Measurements from ENCODE around the gene BOLA3.
"Not testable (repeated sequence)": the region's sequence is repeated elsewhere in the genome, so short reads cannot be mapped to it uniquely, and the experiment has no call there.

Gene BOLA3, protein sequence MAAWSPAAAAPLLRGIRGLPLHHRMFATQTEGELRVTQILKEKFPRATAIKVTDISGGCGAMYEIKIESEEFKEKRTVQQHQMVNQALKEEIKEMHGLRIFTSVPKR

DNA sequence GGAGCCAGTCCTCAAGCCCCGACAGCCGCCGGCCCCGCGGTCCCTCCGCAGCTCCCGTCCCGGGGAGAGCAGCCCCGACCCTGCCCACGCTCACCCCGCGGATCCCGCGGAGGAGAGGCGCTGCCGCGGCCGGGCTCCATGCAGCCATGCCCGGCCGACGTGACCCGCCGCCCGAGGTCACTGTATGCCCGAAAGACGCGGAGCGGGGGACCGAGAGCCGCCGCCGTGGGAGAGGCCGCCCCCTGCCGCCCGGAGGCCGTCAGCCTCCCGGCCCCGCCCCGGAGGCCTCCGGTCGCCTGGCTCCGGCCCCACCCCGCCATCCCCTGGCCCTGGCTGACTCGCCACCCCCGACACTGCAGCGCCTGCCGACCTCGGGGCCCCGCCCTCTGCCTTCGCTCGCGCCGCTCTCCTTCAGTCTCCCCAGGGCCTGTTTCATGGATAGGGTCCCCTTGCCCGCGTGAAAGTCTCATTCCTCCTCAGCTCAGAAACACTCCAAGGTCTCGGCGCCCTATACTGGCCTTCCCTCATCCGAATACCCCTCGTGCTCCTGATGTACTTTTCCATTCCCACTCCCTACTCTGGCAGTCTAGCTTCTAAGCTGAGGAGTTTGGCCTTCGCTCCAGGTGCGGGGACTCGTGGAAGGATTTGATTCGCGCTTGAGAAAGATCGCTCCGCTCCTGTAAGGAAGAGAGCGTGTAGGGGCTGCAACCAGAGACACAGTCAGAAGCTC lies at the start of gene BOLA3:
TSS of gene BOLA3 (minus strand) at position 186 of the 730 bp plus-strand sequence. CDS start at position 148, 38 bp downstream.
- peak; percentile 35 for DNase-seq

DNA sequence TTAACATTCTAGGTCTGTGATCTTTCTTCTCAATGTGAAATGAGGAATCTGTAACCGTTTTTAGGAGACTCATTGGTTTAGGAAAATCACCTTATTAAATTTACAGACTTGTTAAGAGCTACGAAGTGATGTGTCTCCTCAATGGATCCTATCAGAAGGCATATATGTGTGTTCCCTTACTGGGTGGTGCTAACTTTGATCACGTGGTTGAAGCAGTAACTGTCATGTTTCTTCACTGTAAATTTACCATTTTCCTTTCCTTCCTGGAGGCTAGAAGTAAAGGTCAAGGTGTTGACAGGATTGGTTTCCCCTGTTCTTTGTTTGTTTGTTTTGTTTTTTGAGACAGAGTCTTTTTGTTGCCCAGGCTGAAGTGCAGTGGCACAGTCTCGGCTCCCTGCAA lies 49.3 kb upstream of the BOLA3 start:
- DNase-seq, result no peak

DNA sequence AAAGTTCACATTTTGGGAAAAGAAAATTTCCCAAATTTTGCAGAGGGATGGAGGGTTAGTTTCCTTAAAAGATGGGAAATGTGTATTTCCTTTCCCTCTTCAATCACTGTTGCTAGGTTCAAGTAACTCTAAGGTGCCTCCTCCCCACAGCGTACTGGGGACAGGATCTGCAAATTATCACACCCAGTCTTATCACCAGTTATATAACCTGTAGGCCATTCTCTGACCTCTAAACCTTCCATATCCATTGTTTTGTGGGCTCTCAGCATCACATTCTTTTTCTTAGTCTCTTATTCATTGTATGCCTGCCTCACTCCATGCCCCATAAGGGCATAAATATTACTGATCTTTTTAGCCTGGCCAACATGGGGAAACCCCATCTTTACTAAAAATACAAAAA lies 47.1 kb upstream of the BOLA3 start:
- DNase-seq, result no peak

DNA sequence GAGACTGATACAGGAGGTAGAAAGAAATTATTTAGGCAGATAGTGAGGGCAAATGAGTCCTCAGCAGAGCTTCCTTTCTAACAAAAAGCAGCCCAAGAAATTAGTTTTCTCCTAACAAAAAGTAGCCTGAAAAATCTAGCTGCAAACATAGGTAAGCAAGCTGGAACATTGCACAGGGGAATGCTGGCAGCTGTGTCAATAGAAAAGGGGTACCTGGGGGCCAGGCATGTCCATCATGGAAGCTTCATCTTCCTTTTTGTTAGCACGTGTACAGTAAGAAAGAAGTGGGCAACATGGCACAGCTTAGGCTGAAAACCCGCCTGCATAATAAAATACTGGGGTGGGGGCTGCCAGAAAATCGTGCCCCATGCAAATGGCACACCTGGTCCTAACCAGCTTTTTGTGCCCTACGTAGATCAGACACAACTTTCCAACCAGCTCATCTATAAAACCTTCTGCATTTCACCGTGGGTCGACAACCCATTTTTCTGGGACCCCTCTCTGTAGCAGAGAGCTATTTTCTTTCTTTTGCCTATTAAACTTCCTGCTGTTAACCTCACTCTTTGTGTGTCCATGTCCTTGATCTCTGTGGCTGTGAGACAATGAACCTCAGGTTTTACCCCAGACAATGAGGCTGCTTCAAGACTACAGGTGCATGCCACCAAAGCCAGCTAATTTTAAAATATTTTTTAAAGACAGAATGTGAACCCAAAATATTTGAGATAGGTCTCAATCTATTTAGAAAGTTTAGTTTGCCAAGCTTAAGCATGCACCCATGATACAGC lies 44.1 kb upstream of the BOLA3 start:
- DNase-seq, result no peak

DNA sequence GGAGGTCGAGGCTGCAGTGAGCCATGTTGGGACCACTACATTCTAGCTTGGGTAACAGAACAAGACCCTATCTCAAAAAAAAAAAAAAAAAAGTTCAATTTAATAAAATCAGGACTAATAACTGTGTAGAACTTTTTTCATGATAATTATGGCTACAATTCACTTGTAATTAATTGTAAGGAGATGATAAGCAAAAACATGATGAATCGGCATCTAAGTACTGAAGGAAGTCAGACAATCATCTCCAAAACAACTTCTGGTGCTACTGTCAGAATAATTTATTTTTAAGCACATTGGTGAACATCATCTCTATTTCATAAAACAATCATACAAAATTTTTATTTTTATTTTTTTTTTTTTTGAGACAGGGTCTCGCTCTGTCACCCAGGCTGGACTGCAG lies 41.0 kb upstream of the BOLA3 start:
- no peak for DNase-seq

DNA sequence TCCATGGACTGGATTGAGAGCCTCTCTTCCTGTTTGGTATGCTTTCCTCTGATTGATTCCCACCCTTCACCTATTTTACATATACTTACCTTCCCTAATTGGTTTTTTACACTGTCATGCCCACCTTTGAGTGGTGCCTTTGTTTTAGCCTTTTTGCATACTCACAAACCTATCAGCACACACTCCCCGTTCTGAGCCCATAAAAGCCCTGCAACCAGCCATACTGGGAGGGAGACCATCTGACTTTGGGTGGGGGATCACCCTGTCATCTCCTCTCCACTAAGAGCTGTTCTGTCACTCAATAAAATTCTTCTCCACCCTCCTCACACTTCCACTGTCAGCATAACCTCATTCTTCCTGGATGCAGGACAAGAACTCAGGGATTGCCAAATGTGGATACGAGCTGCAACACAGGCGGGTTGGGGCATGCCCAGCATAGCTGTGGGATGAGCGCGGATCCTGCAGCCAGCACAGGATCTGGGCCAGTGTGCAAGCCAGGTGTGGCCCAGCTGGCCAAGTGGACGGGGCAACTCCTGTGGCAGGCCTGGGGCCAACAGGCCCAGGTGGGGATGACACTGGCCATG lies 40.4 kb upstream of the BOLA3 start:
- no peak for DNase-seq

DNA sequence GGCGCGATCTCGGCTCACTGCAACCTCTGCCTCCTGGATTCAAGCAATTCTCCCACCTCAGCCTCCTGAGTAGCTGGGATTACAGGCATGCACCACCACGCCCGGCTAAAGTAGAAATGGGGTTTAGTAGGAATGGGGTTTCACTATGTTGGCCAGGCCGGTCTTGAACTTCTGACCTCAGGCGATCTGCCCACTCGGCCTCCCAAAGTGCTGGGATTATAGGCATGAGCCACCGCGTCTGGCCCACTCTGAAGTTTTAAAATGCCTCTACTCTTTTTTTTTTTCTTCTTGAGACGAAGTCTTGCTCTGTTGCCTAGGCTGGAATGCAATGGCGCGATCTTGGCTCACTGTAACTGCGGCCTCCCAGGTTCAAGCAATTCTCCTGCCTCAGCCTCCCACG lies 39.0 kb upstream of the BOLA3 start:
- not testable (repeated sequence) for DNase-seq

DNA sequence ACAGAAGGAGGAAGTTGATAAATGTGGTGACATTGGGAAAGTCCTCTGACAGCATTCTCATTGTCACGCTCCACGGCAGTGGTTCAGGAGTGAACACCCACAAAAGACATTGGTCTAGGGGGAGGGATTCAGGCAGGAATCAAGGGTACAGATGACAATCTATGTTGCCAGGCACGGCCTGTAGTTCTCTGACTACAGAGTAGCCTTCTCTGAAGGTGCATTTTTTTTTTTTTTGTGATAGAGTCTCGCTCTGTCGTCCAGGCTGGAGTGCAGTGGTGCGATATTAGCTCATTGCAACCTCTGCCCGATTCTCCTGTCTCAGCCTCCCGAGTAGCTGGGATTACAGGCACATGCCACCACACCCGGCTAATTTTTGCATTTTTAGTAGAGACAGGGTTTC lies 38.3 kb upstream of the BOLA3 start:
- no peak for DNase-seq

DNA sequence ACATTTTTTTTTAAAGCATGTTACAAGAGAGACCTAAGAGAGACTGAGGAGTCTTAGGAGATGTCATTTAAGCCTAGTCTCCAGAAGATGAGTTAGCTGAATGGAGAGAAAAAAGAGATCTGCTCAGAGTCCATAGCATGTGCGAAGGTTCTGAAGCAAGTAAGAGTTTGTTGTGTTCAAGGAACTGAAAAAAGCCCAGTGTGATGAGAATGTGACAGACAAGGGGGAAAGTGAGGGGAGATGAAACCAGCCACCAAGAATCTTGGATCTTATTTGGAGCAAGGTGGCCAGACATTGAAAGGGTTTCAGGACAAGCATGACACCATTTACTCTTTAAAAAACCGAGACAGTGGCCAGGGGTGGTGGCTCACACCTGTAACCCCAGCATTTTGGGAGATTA lies 36.2 kb upstream of the BOLA3 start:
- no peak for DNase-seq

DNA sequence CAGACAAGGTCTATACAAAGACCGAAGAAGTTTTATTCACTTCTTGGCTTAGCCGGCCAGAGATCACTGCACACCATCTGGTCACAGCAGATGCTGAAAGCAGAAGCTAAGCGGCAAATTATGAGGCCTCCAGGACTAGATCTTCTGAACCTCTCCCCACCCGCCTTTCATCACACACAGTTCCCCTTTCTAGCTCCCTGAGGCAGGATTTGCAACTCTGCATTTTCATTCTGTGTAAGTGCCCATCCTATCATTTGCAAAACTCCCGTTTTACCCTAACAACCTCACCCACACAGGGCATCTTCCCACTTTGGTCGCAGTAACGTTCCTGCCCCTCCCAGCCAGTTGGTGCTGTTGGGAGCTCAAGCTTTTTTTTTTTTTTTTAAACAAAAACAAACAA lies 34.0 kb upstream of the BOLA3 start:
- peak; percentile 85 for DNase-seq

DNA sequence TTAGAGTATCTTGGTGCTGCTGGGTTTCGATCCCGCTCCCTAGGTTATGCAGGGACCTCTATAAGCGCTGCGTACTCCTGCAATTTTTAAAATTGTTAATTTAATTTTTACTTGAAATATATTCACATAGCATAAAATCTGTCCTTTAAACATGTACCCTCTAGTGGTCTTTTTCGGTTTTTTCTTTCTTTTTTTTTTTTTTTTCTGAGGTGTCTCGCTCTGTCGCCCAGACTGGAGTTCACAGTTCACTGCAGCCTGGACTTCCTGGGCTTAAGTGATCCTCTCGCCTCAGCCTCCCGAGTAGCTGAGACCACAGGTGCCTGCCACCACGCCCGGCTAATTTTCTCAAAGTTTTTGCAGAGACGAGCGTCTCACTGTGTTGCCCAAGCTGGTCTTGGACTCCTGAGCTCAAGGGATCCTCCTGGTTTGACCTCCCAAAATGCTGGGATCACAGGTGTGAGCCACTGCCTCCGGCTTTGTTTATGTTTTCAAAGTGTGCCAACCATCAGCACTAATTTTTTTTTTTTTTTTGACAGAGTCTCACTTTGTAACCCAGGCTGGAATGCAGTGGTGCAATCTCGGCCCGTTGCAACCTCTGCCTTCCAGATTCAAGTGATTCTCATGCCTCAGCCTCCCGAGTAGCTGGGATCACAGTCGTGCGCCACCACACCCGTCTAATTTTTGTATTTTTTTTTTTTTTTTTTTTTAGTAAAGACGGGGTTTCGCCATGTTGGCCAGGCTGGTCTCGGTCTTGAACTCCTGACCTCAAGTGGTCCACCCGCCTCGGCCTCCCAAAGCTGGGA lies 31.6 kb upstream of the BOLA3 start:
- no peak for DNase-seq

DNA sequence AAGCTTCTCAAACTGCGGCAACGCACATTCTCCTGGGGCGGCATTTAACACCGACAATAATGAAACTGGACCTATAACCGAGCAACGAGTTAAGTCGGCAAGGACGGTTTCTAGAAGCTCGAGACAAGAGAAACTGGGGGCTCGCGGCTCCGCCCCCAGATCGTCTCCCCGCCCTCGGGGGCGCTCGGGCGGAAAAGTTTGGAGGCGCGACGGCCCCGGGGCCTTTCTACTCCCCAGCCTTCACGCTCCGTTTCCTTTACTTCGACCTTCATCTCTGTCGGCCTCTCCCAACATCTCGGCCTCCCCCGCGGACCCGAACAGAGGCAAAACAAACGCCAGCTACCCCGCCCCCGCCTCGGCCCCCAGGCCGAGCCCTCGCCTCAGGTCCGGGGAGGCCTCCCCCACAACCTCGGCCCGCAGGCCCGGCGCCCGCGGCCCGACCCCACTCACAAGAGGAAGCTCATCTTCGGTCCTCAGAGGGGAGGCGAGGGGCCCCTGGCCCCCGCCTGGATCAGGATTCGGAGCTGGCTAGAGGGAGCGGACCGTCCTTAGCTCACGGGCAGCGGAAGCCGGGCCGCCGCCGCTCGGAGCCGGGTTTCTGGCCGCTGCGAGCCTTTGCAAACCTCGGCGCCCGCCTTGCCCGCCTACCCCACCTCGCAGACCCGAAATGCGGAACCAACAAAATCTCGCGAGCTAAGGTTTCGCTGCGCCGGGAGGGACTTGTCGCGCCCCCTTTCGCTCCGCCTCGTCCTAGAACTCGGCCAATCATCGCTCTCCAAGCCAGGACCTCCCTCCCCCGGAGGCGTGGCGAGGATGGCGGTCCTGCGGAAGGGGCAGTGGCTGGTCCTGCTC lies 30.7 kb upstream of the BOLA3 start, which contains the start of gene MOB1A:
TSS of gene MOB1A (minus strand) at position 669 of the 852 bp plus-strand sequence. CDS start at position 464, 205 bp downstream.
- peak; percentile 89 for DNase-seq

DNA sequence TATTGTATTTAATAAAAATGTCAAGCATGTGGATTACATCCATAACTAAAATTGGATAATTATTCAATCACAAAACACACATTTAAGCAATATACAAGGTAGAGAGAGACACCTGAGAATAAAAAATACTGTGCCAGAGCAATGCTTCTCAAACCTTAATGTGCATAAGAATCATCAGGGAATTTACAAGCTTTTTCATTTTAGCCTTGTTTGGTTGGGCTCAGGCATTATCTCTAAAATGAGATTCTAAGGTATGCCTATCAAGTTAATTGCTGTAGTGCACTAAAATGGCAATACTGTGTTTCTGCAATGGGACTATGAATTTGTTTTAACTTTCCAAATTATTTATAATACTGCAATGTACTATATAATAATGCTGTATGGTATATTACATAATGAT lies 30.0 kb upstream of the BOLA3 start:
- DNase-seq, result no peak

DNA sequence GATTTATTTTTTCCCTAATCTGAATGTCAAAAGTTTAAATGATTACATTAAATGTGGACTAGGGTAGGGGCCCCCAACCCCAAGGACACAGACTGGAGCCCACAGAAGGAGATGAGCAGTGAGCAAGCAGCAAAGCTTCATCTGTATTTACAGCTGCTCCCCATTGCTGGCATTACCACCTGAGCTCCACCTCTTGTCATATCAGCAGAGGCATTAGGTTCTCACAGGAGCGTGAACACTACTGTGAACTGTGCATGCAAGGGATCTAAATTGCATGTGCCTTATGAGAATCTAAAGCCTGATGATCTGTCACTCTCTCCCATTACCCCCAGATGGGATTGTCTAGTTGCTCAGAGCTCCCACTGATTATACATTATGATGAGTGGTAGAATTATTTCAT lies 27.2 kb upstream of the BOLA3 start:
- no peak for DNase-seq

DNA sequence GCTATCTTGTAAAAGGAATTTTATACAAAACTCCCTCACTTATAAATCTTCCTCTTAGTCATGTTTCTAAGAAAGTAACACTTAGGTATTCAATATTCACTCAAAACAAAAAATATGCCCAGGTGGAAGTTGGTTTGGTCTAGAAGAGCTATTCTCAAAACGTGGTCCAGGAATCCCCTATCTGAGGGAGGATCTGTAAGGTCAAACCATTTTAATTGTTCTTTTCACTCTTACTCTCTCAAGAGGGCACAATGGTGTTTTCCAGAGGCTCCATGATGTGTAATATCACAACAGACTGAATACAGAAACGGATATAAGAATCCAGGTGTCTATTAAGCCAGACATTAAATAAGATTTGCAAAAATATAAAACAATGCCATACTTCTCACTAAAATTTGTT lies 21.0 kb upstream of the BOLA3 start:
- DNase-seq, result no peak

DNA sequence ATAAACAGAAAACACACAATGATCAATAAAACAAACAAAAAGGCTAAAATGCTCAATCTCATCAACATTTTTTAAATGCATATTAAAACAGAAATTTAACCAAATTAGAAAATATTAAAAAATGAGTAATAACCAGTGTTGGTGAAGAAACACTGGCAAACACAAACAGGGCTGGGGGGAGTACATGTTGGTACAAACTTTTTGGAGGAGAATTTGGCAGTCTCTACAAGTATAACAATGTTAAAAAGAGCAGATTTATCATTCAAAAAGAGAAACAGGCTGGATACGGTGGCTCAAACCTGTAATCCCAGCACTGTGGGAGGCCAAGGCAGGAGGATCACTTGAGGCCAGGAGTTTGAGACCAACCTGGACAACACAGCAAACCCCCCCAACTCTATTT lies 17.0 kb upstream of the BOLA3 start:
- no peak for DNase-seq

DNA sequence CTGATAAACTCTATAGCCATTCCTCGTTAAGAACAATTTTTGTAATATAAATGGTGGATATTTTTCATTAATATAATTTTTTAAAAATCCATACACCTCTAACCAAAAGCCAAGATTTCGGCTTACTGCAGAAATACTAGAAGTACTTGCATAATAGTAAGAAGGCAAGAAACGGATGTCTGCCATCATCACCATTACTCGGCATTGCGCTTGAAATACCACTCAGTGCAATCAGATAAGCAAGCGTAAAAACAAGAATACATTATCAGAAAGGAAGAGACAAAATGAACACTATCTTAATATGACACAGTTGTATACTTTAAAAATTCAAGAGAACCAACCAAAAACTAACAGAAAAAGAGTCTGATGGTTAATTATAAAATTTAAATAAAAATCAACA lies 15.2 kb upstream of the BOLA3 start:
- no peak for DNase-seq

DNA sequence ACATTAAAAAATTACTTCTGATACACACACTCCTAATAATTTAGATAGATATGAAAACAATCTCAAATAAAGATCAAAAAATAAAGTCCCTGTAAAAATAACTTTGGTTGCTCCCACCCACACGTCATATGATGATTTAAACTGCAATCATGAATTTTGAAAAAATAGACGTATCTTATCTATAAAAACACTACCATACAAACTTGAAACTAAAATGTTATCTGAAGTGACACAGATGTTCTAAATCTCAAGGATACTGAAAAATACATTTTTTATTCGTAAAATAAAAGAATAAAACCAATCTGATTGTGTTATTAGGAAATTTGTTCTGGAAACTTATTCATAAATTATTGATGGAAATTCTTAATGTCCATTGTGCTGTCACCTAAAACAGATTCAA lies 8.1 kb upstream of the BOLA3 start:
- no peak for DNase-seq

DNA sequence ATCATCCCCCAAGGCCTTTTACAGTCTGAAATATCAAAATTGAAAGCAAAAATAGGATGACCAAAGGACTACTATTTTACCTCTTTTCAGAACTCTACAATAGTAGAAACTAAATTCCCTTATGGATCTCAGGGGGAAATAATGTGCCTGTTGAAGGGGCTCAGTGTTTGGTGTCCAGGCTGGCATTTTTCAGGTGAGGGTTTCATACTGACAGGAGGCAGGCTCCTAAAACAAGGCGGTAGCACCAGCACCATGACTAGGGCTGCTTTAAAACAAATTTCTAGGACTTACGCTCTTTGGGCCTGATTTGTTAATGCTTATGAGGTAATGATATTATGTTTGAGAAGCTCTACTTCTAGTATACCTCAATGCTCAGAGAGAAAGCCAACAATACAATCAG lies 5.2 kb upstream of the BOLA3 start:
- no peak for DNase-seq

DNA sequence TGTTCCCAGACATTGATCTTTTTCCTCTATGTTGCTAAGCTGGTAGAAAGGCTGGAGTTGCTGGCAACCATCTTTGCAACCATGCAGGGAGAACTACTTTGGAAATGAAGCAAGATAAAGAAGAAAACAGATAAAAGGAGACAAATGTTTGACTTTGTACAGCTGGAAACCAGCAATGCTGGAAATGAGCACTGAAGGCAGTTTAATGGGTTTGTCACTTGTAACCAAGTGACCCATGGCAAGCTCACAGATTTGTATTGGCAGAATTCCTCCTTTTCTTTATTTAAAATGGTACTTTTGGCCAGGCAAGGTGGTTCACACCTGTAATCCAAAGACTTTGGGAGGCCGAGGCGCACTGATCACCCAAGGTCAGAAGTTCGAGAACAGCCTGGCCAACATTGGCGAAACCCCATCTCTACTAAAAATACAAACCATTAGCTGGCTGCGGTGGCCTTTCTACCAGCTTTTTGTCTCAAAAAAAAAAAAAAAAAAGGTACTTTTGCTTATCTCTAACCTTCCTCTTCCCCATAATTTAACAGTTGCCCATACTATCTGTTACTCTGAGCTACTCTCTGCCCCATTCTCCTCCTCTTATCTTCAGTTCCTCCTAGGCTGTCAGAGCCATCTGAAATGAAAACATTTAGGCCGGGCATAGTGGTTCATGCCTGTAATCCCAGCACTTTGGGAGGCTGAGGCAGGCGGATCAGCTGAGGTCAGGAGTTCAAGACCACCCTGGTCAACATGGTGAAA lies 2.0 kb upstream of the BOLA3 start:
- no peak for DNase-seq

DNA sequence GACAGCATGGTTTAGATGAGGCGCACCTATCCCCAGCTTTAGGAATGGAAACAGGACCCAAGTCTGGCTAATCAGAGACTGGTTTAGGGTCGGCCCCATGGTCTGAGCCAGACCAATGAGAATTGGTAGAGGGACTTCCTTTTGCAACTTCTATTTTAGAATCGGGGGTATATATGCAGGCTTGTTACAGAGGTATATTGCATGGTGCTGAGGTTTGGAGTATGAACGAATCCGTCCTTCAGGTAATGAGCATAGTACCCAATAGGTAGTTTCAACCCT lies 1.5 kb upstream of the BOLA3 start:
- no peak for DNase-seq
